HG03066 (cell line): ENCODE measurements around the gene GPR157.
"Not testable (repeated sequence)": the region's sequence is repeated elsewhere in the genome, so short reads cannot be mapped to it uniquely, and the experiment has no call there.

ENCODE experiments used
- ATAC-seq: cut with Tn5 transposase; IDR thresholded peaks from one replicate; pipeline ENCODE4 v1.9.1; 2021; ENCODE audit warnings: low read depth; ENCODE audit not compliant: unreplicated experiment

GPR157 gene

GRCh38 chr1:9120312-9120958, 8.5 kb downstream of the GPR157 start:
- ATAC-seq, result no peak

GRCh38 chr1:9119745-9120144, 9.2 kb downstream of the GPR157 start:
- no peak for ATAC-seq

GRCh38 chr1:9118186-9118585, 10.7 kb downstream of the GPR157 start:
- ATAC-seq, result no peak

DNA sequence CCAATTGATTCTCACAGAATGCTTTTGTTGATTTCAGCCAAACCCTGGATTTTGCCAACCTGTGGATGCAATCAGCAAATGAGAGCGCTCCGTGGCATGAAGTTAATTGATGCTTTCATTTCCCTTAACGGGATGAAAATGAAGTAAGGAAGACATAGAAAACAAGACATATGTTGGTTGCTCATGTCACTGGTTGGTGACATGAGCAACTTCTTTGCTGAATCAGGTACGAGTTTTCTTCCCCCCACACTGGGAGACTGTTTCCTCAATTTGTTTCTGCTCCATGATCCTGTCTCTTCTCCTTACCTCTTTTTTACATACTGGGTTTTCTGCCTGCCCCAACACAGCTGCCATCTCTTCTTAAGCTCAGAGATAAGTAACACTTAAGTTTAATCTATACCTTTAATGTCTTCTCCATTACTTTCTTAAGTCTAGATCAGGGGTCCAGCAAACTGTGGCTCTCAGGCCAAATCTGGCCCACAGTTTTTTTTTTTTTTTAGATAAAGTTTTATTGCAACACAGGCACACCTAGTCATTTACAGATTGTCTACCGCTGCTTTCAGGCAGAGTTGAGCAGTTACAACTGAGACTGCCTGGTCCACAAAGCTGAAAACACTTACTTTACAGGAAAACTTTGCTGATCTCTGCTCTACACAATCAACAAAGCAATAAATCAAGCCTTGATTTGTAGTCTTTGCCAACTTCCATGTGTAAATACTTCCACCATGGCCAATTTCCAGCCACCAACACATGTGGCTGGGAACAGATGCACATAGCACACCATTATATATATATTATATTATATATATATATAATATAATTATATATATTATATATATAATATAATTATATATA, 13.3 kb downstream of the GPR157 start:
- no peak for ATAC-seq

- ATAC-seq, result no peak
These were observed 15.7 kb downstream of the GPR157 start for GRCh38 chr1:9112961-9113880.

GRCh38 chr1:9111957-9112356, 16.9 kb downstream of the GPR157 start:
- ATAC-seq, result no peak

DNA sequence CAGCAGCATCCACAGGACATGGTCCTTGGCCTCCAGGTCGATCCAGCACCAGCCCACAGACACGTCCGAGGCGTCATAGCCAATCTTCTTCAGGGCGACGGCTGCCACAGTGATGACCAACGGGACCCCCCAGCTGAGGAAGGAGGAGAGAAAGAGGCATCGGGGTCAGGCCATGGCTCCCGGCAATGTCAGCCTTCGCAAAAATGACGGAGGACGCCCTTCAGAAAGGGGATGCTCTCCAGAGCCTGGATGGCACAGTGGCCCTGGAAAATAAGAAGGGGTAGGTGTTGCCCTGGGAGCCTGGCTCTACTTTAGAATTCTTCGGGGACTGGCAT, 17.6 kb downstream of the GPR157 start:
- no peak for ATAC-seq

GRCh38 chr1:9110669-9111356, 18.1 kb downstream of the GPR157 start:
- no peak for ATAC-seq

GRCh38 chr1:9108056-9108665, 20.7 kb downstream of the GPR157 start:
- ATAC-seq, result no peak

DNA sequence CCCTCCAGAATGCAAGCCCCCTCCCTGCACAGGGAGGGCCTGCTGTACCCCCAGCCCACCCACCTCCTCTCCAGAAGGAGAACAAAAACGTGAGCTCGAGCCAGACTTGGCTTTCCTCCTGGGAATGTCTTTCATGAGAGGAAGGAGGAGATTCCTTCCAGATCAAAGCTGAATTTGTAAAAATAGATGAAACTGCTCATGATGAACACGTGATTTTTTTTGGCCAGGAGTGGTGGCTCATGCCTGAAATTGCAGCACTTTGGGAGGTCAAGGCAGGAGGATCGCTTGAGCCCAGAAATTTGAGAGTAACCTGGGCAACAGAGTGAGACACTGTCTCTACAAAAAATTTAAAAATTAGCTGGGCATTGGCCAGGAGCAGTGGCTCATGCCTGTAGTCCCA, 21.8 kb downstream of the GPR157 start:
- no peak for ATAC-seq

DNA sequence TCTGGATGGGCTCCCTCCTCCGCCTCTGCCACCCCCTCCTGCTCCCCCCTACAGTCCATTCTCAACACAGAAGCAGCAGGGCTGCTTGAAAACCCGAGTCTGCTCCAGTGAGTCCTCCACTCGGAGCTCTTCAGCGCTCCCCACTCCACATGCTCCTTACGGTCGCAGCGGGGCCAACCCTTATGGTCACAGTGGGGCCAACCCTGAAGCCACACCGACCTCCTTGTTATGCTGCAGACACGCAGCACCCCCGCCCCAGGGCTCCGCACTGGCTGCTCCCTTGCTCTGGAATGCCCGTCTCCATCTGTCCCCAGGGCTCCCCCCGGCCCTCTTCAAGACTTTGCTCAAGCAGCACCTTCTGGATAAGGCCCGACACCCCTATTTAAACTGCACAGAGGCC, 22.6 kb downstream of the GPR157 start:
- ATAC-seq, result no peak

DNA sequence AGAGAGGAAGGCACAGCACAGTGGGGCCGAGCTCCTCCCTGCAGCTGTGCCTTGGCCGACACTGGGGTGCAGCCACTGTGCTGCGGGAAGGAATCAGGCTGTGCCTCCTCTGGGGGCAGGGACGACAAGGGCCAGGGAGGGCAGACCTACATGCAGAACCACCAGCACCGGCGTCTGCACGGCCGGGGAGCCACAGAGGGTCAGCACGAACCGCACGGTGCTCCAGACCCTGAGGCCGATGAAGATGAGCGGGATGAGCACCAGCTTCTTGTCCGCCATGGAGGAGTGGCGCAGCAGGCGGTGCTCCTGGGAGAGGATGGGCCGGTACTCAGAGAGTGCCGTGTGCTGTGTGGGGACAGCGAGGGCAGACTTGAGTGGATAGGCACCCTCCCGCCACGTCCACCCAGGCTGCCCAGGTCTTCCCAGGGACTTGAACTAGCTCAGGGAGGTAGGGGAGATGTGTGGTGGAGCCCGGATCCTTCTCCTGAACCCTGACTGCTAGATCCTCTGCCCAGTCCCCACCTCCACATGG, 23.5 kb downstream of the GPR157 start:
- ATAC-seq, result no peak

DNA sequence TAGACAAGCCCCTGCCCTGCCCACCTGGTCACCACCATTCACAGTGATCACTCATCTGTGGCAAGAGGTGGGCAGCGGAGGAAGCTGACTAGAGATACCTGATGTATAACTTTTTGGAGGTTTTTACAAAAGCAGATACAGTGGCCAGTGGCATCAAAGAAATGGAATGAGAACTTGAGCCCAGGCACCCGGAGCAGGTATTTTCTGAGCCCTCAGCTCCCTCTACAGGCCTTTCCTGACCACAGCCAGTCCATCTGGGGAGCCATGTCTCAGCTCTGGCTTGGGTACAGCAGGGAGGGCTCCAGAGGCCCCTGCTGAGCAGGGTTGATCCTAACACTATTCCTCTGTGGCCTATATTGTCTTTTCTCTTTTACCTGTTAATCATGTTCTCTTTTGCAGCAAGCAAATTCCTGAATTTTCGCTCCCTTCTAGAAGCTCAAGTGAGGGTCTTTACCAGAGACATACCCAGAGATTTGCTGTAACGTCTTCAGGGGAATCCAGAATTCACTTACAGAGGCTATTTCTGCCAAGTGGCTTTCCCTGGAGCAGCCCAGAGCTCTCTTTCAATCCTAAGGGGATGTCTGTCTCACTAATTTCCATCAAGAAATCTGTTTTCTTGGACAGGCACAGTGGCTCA, 27.3 kb downstream of the GPR157 start:
- no peak for ATAC-seq

GRCh38 chr1:9100471-9101043, 28.3 kb downstream of the GPR157 start:
- no peak for ATAC-seq

DNA sequence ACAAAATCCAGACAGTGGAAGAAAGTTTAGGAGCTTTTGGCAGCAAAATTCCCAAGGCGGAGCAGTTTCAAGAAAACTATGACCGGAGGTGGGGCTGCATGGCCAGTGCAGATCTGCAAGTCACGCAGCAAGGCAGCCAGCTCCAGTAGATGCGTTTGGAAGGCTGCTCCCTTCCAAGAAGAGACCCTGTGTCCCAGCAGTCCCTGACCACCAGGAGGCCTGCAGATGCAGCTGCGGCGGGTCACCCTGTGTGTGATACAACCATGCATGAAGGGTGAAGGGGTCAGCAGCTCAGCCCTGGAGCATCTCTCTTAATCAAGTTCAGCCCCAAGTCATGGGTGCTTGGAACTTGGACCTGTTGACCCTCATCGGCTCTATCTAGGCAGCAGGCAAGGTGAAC, 29.3 kb downstream of the GPR157 start:
- ATAC-seq, result no peak

DNA sequence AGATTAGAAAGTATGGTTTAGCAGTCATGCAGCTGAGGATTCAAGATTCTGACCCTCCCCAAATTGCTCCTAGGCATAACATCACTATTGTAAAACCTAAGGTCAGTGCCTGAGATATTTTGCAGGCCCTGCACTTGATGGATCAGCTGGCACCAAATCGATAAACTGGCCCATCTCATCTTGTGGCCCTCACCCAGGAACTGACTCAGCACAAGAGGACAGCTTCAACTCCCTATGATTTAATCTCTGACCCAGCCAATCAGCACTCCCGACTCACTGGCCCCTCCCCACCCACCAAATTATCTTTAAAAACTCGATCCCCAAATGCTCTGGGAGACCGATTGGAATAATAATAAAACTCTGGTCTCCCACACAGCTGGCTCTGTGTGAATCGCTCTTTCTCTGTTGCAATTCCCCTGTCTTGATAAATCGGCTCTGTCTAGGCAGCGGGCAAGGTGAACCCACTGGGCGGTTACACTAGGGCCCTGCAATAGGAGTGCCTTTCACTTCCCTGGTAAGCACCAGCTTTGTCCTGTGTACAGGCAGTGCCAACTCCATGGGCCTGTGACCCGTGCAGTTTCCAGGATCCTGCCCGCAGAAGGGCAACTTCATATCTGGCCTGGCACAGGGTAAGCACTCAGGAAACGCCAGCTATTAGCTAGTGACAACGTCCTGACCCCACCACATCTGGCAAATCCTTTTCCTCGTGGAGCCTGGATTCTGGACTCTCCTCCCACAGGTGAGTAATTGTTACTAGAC, 30.8 kb downstream of the GPR157 start:
- ATAC-seq, result no peak

DNA sequence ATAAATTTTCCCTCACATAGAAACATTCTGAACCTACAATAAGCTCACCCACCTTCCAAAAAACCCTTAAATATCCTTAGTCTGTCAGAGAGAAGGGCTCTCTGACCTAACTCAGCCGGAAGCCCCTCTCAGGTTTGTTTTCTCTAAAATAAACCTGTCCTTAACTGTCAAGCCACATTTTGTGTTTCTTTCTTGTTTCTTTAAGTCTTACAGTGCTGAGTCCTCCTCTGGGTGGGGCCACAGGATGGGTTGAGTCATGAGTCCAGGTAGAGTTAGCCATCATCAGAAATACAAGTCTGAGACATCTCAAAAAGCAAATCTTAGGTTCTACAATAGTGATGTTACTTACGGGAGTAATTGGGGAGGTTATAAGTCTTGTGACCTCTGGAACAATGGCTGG, 33.1 kb downstream of the GPR157 start:
- ATAC-seq, result no peak

DNA sequence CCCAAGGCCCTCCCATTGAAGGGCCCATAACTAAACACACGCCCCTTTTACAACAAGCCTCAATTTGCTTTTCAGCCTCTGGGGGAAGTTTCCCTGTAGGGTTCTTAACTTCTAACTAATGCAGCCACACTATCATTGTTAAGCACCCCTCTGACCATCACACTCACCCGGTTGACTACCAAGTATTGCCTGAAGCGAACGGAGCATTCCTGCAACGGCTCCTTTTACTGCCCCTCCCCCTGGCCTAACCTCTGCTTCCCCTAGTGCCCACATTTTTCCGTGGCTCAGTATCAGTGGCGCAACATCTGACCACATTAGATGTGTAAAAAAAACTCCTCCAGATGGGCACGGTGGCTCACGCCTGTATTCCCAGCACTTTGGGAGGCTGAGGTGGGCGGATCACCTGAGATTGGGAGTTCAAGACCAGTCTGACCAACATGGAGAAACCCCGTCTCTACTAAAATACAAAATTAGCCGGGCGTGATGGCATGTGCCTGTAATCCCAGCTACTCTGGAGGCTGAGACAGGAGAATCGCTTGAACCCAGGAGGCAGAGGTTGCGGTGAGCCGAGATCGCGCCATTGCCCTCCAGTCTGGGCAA, 34.8 kb downstream of the GPR157 start:
- ATAC-seq, result not testable (repeated sequence)
